K562 (cell line): ENCODE results near the gene ABI2. TPM values are rescaled to one million over a fixed set of nuclear protein-coding genes. Genes with fewer than 3 reads are reported as not detected.

Source experiments
- CREB3 ChIP-seq: fragments of 450-650 bp; conservative IDR thresholded peaks from 2 replicates; pipeline ENCODE4 v1.6.1; 2016; ENCODE audit warnings: missing genetic modification characterization, low read depth, mild to moderate bottlenecking, missing compliant biosample characterization, moderate library complexity
- ETV5 ChIP-seq: sonication (generic); formaldehyde crosslinking; IDR thresholded peaks from 2 replicates; pipeline ENCODE4 v1.4.0; 2020; ENCODE audit warnings: low read depth, mild to moderate bottlenecking, missing genetic modification reagents
- MTA1 ChIP-seq: fragments of 450-650 bp; IDR thresholded peaks from 2 replicates; pipeline ENCODE4 v1.6.1; 2017; ENCODE audit warnings: borderline replicate concordance
- POLR2H ChIP-seq: IDR thresholded peaks from 2 replicates; pipeline ENCODE4 v1.6.1; 2016; ENCODE audit warnings: missing genetic modification characterization, low read depth, mild to moderate bottlenecking, control low read depth, missing compliant biosample characterization, moderate library complexity
- SRF ChIP-seq, 2 experiments: fragments of 250-450, 450-650 bp in 1 of 2; sonication (Bioruptor Pico) in 1 of 2; sonication (generic) in 1 of 2; formaldehyde crosslinking; IDR thresholded peaks; 2 replicates each; pipeline versions ENCODE4 v1.5.0 to v1.5.1; 2020 to 2022; ENCODE audit warnings: mild to moderate bottlenecking in 1 of 2, missing genetic modification reagents in 1 of 2
- STAT6 ChIP-seq: sonication (generic); formaldehyde crosslinking; IDR thresholded peaks from 2 replicates; pipeline ENCODE4 v1.8.1; 2023; ENCODE audit warnings: mild to moderate bottlenecking, missing genetic modification reagents
- XRCC3 ChIP-seq: fragments of 450-650 bp; IDR thresholded peaks from 2 replicates; pipeline ENCODE4 v1.6.1; 2017; ENCODE audit warnings: mild to moderate bottlenecking, moderate library complexity
- ZNF655 ChIP-seq: fragments of 250-450 bp; sonication (Bioruptor Pico); IDR thresholded peaks from 2 replicates; pipeline ENCODE4 v1.5.0; 2021
- polyA plus RNA-seq, 8 experiments: library from polyadenylated mRNA; depleted of rRNA in 4 of 8; stranded (reverse) in 5 of 8; unstranded in 3 of 8; fragments of >200 nt; fragmentation: Nextera tagmentation in 2 of 8; fragmentation: Illumina TruSeq in 1 of 8; extraction: Ambion mirVana in 2 of 8; extraction: Trizol in 1 of 8; gene quantifications; 2 replicates each; pipeline versions ENCODE4 v1.2.1 to v1.2.3, GENCODE V29; 2011 to 2014; ENCODE audit warnings: inconsistent platforms in 1 of 8, missing spikeins in 1 of 8
- total RNA-seq, 7 experiments: library from RNA; depleted of rRNA in 6 of 7; stranded (reverse); fragments of >200 nt in 6 of 7; fragmentation: Illumina TruSeq in 2 of 7; extraction: Trizol in 2 of 7; gene quantifications; 2 replicates each; pipeline versions ENCODE4 v1.2.1 to v1.2.3, GENCODE V29; 2011 to 2021; ENCODE audit warnings: low replicate concordance in 1 of 7
- TF ChIP-seq, protein P1 (sequence below): sonication (generic); formaldehyde crosslinking; IDR thresholded peaks from 2 replicates; pipeline ENCODE4 v1.8.0; 2023; ENCODE audit warnings: mild to moderate bottlenecking, missing genetic modification reagents

Gene ABI2
- total and polyA plus RNA-seq, 9 of the 15 experiments (the other 6 are each of a cell fraction or from before 2014, with no cell fraction given): 5.3 to 24.3 (median 12.2) TPM

DNA sequence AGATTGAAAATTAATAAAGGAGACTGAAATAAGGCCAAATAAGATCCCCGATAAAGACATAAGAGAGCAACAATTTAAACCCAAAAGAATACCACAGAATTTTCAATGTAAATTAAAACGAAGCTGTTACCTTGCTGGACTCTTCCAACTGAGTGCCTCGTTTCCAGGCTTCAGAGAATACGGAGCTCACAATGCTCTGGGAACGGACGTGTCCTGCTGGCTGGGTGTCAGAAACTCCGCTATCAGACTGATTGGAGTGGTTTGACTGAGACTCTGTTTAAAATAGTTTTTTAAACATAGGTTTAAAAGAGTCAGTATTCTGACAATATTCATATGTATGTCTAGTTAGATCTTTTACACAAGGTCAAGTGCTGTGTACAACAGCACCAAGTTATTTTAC is 116.5 kb downstream of the ABI2 start (continued):
- TF ChIP-seq POLR2H (no peak), CREB3 (tag) (no peak), XRCC3 (no peak), STAT6 (CRISPR knock-in tag) (no peak), MTA1 (no peak), SRF (CRISPR knock-in tag; IDR thresholded peaks at IDR 0.05) (no peak), ZNF655 (no peak), ETV5 (no peak)
- TF ChIP-seq, protein P1, sequence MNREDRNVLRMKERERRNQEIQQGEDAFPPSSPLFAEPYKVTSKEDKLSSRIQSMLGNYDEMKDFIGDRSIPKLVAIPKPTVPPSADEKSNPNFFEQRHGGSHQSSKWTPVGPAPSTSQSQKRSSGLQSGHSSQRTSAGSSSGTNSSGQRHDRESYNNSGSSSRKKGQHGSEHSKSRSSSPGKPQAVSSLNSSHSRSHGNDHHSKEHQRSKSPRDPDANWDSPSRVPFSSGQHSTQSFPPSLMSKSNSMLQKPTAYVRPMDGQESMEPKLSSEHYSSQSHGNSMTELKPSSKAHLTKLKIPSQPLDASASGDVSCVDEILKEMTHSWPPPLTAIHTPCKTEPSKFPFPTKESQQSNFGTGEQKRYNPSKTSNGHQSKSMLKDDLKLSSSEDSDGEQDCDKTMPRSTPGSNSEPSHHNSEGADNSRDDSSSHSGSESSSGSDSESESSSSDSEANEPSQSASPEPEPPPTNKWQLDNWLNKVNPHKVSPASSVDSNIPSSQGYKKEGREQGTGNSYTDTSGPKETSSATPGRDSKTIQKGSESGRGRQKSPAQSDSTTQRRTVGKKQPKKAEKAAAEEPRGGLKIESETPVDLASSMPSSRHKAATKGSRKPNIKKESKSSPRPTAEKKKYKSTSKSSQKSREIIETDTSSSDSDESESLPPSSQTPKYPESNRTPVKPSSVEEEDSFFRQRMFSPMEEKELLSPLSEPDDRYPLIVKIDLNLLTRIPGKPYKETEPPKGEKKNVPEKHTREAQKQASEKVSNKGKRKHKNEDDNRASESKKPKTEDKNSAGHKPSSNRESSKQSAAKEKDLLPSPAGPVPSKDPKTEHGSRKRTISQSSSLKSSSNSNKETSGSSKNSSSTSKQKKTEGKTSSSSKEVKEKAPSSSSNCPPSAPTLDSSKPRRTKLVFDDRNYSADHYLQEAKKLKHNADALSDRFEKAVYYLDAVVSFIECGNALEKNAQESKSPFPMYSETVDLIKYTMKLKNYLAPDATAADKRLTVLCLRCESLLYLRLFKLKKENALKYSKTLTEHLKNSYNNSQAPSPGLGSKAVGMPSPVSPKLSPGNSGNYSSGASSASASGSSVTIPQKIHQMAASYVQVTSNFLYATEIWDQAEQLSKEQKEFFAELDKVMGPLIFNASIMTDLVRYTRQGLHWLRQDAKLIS (CRISPR knock-in tag): no peak
- TF ChIP-seq, all 486 proteins: peak for 0
